Measurements from ENCODE around the gene KCNT2. TPM values are rescaled to one million over a fixed set of nuclear protein-coding genes. Genes with fewer than 3 reads are reported as not detected.

The KCNT2 gene
- total RNA-seq, 1 donor from 2014 or later, result 26.2 TPM

DNA sequence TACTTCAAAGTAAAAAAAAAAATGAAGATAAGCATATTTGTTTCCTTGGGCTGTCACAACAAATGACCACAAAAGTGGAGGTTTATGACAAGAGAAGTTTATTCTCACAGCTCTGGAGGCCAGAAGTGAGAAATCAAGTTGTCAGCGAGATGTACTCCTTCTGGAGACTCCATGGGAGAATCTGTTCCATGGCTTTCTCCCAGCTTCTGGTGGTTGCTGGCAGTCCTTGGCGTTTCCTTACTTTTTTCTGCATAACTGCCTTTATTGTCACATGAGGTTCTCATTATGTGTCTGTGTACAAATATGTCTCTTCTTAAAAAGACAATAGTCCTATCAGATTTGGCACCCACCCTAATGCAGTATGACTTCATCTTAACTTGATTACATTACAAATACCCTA is 398.3 kb downstream of the KCNT2 start:
- Mint-ChIP-seq H3K36me3 (ENCODE audit: unreplicated experiment) (peaks cover 1% of the 10 kb centered on the region), H3K27me3 (ENCODE audit: unreplicated experiment) (no peaks in the 10 kb centered on the region), H3K27ac (ENCODE audit: unreplicated experiment) (no peak overlapping the region), H3K4me1 (ENCODE audit: unreplicated experiment) (no peaks in the 10 kb centered on the region), H3K9me3 (ENCODE audit: unreplicated experiment) (peaks cover 6% of the 10 kb centered on the region), H3K4me3 (ENCODE audit: unreplicated experiment) (no peak overlapping the region)
- TF ChIP-seq, protein P1, sequence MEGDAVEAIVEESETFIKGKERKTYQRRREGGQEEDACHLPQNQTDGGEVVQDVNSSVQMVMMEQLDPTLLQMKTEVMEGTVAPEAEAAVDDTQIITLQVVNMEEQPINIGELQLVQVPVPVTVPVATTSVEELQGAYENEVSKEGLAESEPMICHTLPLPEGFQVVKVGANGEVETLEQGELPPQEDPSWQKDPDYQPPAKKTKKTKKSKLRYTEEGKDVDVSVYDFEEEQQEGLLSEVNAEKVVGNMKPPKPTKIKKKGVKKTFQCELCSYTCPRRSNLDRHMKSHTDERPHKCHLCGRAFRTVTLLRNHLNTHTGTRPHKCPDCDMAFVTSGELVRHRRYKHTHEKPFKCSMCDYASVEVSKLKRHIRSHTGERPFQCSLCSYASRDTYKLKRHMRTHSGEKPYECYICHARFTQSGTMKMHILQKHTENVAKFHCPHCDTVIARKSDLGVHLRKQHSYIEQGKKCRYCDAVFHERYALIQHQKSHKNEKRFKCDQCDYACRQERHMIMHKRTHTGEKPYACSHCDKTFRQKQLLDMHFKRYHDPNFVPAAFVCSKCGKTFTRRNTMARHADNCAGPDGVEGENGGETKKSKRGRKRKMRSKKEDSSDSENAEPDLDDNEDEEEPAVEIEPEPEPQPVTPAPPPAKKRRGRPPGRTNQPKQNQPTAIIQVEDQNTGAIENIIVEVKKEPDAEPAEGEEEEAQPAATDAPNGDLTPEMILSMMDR (IDR thresholded peaks at IDR 0.05), result no peak
- no peak for DNase-seq (ENCODE audit: extremely low spot score, unreplicated experiment)

DNA sequence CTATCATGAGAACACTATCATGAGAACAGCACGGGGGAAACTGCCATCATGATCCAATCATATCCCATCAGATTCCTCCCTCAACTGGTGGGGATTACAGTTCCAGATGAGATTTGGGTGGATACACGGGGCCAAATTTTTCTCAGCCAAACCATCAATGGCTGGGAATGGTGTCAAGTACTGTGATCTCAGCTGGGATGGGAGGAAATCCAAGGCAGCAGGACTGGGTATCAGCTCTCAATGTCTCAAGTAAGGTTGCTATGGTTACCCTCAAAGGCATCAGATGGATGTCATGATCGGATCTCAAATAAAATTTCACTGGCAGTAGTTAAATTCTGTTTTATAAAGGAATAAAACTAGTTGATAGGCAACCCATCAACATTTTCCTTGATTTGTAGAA is 399.0 kb downstream of the KCNT2 start:
- no peak for DNase-seq (ENCODE audit: extremely low spot score, unreplicated experiment)
- Mint-ChIP-seq H3K4me3 (ENCODE audit: unreplicated experiment) (no peak overlapping the region), H3K27me3 (ENCODE audit: unreplicated experiment) (no peaks in the 10 kb centered on the region), H3K4me1 (ENCODE audit: unreplicated experiment) (no peaks in the 10 kb centered on the region), H3K27ac (ENCODE audit: unreplicated experiment) (no peak overlapping the region), H3K36me3 (ENCODE audit: unreplicated experiment) (peaks cover 1% of the 10 kb centered on the region), H3K9me3 (ENCODE audit: unreplicated experiment) (peaks cover 6% of the 10 kb centered on the region)
- TF ChIP-seq, protein P1 (IDR thresholded peaks at IDR 0.05), result no peak

DNA sequence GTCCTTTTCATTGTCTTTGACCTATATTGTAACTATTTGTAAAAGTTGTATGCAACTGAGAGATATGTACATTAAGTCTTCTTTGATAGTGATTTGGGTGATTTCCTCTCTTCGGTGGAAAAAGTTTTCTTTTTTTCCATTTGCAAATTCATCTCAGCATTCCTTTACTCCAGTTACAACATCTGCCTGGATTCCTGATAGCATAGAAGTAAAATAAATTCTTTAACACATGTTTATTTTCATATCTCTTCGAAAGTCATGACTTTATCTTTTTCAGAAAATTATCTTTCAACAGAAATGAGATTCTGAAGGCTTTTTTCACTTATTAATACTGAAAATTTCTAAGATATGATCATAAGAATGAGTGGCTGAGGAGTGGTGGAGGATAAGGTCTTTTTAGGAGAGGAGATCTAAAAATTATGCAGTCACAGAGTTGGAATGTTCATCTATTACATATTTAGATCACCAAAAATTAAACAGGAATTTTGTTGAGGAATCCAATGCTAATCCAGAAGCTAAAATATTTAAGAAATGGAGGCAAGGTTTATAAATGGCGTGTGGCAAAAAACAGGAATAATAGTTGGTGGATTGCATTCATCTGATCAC is 400.5 kb downstream of the KCNT2 start:
- H3K9me3 Mint-ChIP-seq (ENCODE audit: unreplicated experiment), result peaks cover 6% of the 10 kb centered on the region
- TF ChIP-seq, protein P1 (IDR thresholded peaks at IDR 0.05), result no peak
- H3K27me3 Mint-ChIP-seq (ENCODE audit: unreplicated experiment), result no peaks in the 10 kb centered on the region
- H3K4me3 Mint-ChIP-seq (ENCODE audit: unreplicated experiment), result no peak overlapping the region
- no peak for DNase-seq (ENCODE audit: extremely low spot score, unreplicated experiment)
- H3K4me1 Mint-ChIP-seq (ENCODE audit: unreplicated experiment), result no peaks in the 10 kb centered on the region
- no peak overlapping the region for H3K27ac Mint-ChIP-seq (ENCODE audit: unreplicated experiment)
- peaks cover 1% of the 10 kb centered on the region for H3K36me3 Mint-ChIP-seq (ENCODE audit: unreplicated experiment)

GRCh38 chr1:196205882-196206281 is 402.4 kb downstream of the KCNT2 start:
- Mint-ChIP-seq H3K9me3 (ENCODE audit: unreplicated experiment) (peaks cover 6% of the 10 kb centered on the region), H3K27ac (ENCODE audit: unreplicated experiment) (no peak overlapping the region), H3K4me1 (ENCODE audit: unreplicated experiment) (no peaks in the 10 kb centered on the region), H3K36me3 (ENCODE audit: unreplicated experiment) (peaks cover 1% of the 10 kb centered on the region), H3K4me3 (ENCODE audit: unreplicated experiment) (no peak overlapping the region), H3K27me3 (ENCODE audit: unreplicated experiment) (no peaks in the 10 kb centered on the region)
- DNase-seq (ENCODE audit: extremely low spot score, unreplicated experiment), result no peak
- TF ChIP-seq, protein P1 (IDR thresholded peaks at IDR 0.05), result no peak

DNA sequence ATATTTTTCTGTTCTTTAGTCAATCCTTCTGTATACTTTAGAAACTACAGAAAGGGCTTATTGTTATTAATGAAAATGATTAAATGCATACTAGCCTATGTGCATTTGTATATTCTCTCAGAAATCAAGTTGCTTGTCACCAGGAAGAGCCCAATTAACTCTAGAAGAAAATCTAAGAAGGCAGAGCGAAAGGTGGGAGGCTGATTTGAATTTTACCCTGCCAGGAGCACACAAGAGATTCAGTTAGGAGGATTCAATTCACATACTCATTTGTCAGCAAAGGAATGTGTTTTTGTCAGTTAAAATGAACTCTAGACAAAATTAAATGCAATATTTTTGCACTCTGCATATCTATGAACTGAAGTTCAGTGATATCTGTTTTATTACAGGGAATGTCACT is 411.8 kb downstream of the KCNT2 start:
- no peak for DNase-seq (ENCODE audit: extremely low spot score, unreplicated experiment)
- no peak overlapping the region for H3K4me3 Mint-ChIP-seq (ENCODE audit: unreplicated experiment)
- no peaks in the 10 kb centered on the region for H3K27me3 Mint-ChIP-seq (ENCODE audit: unreplicated experiment)
- TF ChIP-seq, protein P1 (IDR thresholded peaks at IDR 0.05), result no peak
- no peaks in the 10 kb centered on the region for H3K36me3 Mint-ChIP-seq (ENCODE audit: unreplicated experiment)
- peaks cover 5% of the 10 kb centered on the region for H3K4me1 Mint-ChIP-seq (ENCODE audit: unreplicated experiment)
- H3K9me3 Mint-ChIP-seq (ENCODE audit: unreplicated experiment), result peaks cover 3% of the 10 kb centered on the region
- no peak overlapping the region for H3K27ac Mint-ChIP-seq (ENCODE audit: unreplicated experiment)

Measured in osteocyte (in vitro differentiated cells).